KMS-11 (cell line): Measurements from ENCODE around the gene ACAP3.

Experiments
- H2AFZ ChIP-seq: fragments of 200-600 bp; sonication (generic); 2 replicates; pipeline ENCODE4 v1.6.1; 2016; ENCODE audit warnings: antibody characterized with exemption, mixed run types, low read depth
- H3K27ac ChIP-seq: fragments of 200-600 bp; sonication (generic); 2 replicates; pipeline ENCODE4 v1.6.1; 2016; ENCODE audit warnings: mild to moderate bottlenecking, mixed run types
- H3K27me3 ChIP-seq: fragments of 200-600 bp; sonication (generic); 2 replicates; pipeline ENCODE4 v1.6.1; 2017; ENCODE audit warnings: mild to moderate bottlenecking, low read depth, mixed run types, moderate library complexity; ENCODE audit not compliant: insufficient read depth
- H3K36me3 ChIP-seq: fragments of 200-600 bp; sonication (generic); 2 replicates; pipeline ENCODE4 v1.6.1; 2017; ENCODE audit warnings: mild to moderate bottlenecking, mixed run types; ENCODE audit not compliant: insufficient read depth
- H3K4me1 ChIP-seq: fragments of 200-600 bp; sonication (generic); 2 replicates; pipeline ENCODE4 v1.6.1; 2016; ENCODE audit warnings: mild to moderate bottlenecking, low read depth, mixed run types; ENCODE audit not compliant: poor library complexity, severe bottlenecking
- H3K4me2 ChIP-seq: fragments of 200-600 bp; sonication (generic); 2 replicates; pipeline ENCODE4 v1.7.0; 2016; ENCODE audit warnings: mild to moderate bottlenecking, mixed run types
- H3K4me3 ChIP-seq: fragments of 200-600 bp; sonication (generic); IDR thresholded peaks from 2 replicates; pipeline ENCODE4 v1.6.1; 2017; ENCODE audit warnings: low read depth, low read length, mixed read lengths; ENCODE audit not compliant: insufficient read depth
- H3K79me2 ChIP-seq: fragments of 200-600 bp; sonication (generic); 2 replicates; pipeline ENCODE4 v1.6.1; 2016; ENCODE audit warnings: low read depth, mixed run types; ENCODE audit not compliant: insufficient read depth
- H3K9ac ChIP-seq: fragments of 200-600 bp; sonication (generic); 2 replicates; pipeline ENCODE4 v1.6.1; 2016; ENCODE audit warnings: mild to moderate bottlenecking, mixed run types
- H4K20me1 ChIP-seq: fragments of 200-600 bp; sonication (generic); 2 replicates; pipeline ENCODE4 v1.6.1; 2016; ENCODE audit warnings: mild to moderate bottlenecking, mixed run types; ENCODE audit not compliant: insufficient read depth
- CTCF ChIP-seq: fragments of 200-600 bp; sonication (generic); conservative IDR thresholded peaks from 2 replicates; pipeline ENCODE4 v1.6.1; 2017; ENCODE audit warnings: low read depth, mild to moderate bottlenecking, antibody characterized with exemption, low read length, moderate library complexity, mixed read lengths

Gene ACAP3

DNA sequence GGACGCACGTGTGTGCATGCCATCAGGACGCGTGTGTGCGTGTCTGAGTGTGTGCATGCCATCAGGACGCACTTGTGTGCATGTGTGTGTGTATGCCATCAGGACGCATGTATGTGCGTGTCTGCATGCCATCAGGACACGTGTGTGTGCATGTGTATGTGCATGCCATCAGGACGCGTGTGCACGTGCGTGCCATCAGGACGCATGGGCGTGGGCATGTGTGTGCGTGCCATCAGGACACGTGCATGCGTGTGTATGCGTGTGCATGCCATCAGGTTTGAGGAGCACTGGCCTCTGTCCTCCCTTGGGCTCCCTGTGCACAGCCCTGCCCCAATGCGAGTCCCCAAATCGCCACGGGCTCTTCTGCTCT, 48.6 kb downstream of the ACAP3 start:
- no peak overlapping the region for H3K4me2 ChIP-seq
- no peak for TF ChIP-seq CTCF
- H3K4me1 ChIP-seq: no peaks in the 10 kb centered on the region
- H3K36me3 ChIP-seq: peaks cover 7% of the 10 kb centered on the region; the same call in 1 of the 2 replicates
- H3K4me3 ChIP-seq: no peak overlapping the region
- H3K27ac ChIP-seq: no peak overlapping the region
- H3K27me3 ChIP-seq: no peaks in the 10 kb centered on the region
- H4K20me1 ChIP-seq: no peaks in the 10 kb centered on the region
- H2AFZ ChIP-seq: no peak overlapping the region
- no peaks in the 10 kb centered on the region for H3K79me2 ChIP-seq
- H3K9ac ChIP-seq: no peak overlapping the region

GRCh38 chr1:1256956-1257871, 50.5 kb downstream of the ACAP3 start:
- Histone ChIP-seq H3K27me3 (no peaks in the 10 kb centered on the region), H3K4me1 (no peaks in the 10 kb centered on the region), H2AFZ (no peak overlapping the region), H3K9ac (no peak overlapping the region), H3K79me2 (no peaks in the 10 kb centered on the region), H3K4me2 (no peak overlapping the region), H3K4me3 (no peak overlapping the region), H3K27ac (no peak overlapping the region), H3K36me3 (no peaks in the 10 kb centered on the region), H4K20me1 (no peaks in the 10 kb centered on the region)
- TF ChIP-seq CTCF: no peak

DNA sequence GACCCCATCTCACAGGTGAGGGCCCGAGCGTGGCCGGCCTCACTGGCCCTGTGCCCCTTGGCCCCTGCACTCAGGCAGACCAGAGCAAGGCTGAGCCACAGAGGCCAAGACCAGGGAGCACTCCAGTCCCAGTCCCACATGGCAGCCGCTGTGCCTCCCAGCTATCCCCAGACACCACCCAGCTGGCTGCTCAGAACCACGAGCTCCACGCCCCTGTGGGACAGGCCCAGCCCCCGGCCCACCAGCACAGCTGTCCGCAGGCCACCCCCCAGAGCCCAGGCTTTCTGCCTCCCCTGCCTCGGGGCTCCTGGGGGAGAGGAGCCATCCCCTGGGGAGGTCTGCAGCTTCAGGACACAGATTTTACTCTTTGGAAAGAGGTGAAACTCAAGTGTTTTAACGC, 52.1 kb downstream of the ACAP3 start:
- Histone ChIP-seq H3K4me3 (no peak overlapping the region), H4K20me1 (no peaks in the 10 kb centered on the region), H3K79me2 (no peaks in the 10 kb centered on the region), H3K27ac (no peak overlapping the region), H3K36me3 (no peaks in the 10 kb centered on the region), H3K9ac (no peak overlapping the region), H3K4me1 (no peaks in the 10 kb centered on the region), H2AFZ (no peak overlapping the region), H3K4me2 (no peak overlapping the region), H3K27me3 (no peaks in the 10 kb centered on the region)
- TF ChIP-seq CTCF: no peak

DNA sequence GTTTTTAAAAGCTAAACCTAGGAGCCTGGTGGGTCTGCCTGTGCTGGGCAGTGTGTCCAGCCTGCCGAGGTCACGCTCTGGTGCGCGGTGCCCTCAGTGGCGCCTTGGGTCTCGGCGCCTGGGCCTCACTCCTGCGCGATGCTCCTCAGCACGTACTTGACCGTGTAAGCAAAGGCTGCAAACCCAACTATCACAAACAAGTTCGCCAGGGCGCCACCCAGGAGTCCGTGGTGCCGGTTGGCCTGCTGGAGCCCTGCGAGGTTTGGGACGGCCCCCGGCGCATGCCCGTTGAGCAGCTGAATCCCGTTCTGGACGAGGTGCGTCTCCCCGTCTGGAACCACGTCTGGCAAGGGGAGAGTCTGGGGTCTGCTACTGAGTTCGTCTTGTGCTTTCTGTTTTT, 52.7 kb downstream of the ACAP3 start:
- H3K79me2 ChIP-seq: no peaks in the 10 kb centered on the region
- TF ChIP-seq CTCF: no peak
- no peak overlapping the region for H2AFZ ChIP-seq
- no peak overlapping the region for H3K9ac ChIP-seq
- H3K4me3 ChIP-seq: no peak overlapping the region
- no peaks in the 10 kb centered on the region for H3K4me1 ChIP-seq
- H3K27ac ChIP-seq: no peak overlapping the region
- no peaks in the 10 kb centered on the region for H3K36me3 ChIP-seq
- H4K20me1 ChIP-seq: no peaks in the 10 kb centered on the region
- H3K27me3 ChIP-seq: no peaks in the 10 kb centered on the region
- H3K4me2 ChIP-seq: no peak overlapping the region
